GM19328 (cell line): Measurements from ENCODE around the gene CDK5RAP2.
"Not testable (repeated sequence)": the region's sequence is repeated elsewhere in the genome, so short reads cannot be mapped to it uniquely, and the experiment has no call there.

Experiments used
- ATAC-seq: cut with Tn5 transposase; IDR thresholded peaks from one replicate; pipeline ENCODE4 v1.9.1; 2021; ENCODE audit warnings: mild to moderate bottlenecking, moderate library complexity; ENCODE audit not compliant: unreplicated experiment

Gene CDK5RAP2

DNA sequence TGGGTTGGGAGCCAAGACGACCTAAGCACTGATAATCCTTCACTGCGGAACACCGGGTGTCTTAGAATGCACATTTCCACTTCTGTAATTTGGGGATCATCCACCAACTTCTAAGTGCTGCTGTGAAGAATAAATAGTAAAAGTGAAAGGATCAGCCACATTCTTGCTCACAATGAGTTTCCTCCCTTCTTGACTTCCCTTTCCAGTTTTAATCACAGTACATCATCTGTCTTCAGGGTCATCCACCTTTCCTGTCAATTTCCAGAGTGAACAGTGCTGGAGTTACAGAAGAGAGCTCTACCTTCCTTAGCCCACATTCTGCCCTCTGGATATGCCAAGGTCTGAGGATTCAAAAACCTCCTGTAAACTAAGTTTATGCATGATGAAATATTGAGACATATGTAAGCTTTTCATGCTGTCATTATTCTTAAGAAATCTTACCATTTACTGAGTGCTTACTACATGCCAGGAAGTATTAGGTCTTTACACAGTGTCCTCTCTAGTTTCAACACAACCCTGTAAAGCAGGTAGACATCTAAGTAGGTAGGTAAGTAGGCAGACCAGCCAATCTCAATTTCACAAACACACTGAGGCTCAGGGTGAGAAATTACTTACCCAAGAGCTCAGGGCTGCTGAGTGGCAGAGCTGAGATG, 105.2 kb downstream of the CDK5RAP2 start:
- ATAC-seq = no peak

DNA sequence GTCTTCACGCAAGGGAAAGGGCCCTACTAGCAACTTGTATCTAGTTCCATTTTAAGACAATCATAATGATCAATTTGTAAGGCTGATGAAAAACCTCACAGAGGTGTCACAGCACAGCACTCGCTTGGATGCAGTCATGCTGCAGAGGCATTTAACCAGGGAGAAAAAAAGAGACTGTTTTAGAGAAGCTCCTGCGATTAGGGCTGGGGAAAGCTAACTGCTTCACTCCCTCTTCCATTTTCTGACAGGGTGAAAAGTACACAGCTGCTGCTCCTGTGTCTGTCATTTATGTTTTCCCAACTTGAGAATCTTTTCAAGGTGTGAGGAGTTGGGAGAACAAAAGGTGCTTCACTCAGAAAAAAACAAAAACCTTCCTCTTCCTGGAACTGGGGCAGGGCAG, 106.4 kb downstream of the CDK5RAP2 start:
- ATAC-seq = no peak

DNA sequence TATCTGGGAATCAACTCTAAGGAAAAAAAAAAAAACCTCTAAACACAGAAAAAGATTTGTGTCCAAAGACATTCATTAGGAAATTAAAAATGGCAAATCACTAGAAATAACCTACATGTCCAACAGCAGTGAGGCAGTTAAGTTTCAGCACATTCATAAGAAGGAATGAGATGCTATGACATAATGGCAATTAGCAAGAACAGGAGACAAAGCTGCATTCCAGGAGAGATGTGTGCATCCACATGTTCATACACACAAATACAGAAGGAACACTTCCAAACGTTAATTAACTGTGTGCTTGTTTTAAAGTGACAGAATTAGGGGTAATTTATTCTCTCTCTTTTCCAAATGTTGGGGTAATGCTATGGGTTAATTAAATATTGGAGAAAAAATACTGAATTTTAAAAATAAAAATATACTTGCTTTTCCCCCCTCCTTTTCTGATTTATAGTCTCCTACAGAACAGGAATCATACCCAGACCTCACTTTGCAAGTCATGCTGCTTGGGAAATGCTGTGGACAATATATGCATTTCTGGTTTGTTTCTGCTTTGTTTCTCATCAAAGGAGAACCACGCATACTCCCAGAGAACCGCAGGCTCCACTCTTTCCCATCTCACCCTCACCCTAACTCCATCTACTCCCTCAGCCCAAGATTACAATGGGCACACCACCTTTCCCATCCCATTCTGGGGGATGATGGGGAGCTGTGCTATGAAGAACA, 114.1 kb downstream of the CDK5RAP2 start:
- no peak for ATAC-seq

DNA sequence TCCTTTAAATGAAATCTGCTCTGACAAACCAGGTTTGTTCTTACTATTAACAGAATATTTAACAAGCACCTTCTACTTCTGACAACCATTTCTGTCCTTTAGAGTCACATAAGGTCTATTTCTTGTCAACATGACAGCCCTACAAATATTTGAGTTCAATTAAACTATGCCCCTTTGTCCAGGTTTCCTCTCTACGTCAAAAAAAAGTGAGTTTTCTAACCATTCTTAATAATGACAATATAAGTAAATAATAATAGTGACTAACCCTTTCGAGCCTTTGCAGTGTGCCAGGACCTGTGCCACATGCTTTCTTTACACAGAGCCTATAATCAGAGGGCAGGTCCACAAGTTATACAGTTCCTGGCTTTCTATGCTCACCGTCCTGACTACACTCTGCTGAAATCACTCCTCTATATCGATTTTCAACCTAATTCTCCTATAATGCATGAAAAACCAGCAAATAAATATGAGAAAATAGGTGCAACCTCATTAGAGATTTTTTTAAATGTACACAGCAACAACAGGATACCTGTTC, 115.0 kb downstream of the CDK5RAP2 start:
- no peak for ATAC-seq

DNA sequence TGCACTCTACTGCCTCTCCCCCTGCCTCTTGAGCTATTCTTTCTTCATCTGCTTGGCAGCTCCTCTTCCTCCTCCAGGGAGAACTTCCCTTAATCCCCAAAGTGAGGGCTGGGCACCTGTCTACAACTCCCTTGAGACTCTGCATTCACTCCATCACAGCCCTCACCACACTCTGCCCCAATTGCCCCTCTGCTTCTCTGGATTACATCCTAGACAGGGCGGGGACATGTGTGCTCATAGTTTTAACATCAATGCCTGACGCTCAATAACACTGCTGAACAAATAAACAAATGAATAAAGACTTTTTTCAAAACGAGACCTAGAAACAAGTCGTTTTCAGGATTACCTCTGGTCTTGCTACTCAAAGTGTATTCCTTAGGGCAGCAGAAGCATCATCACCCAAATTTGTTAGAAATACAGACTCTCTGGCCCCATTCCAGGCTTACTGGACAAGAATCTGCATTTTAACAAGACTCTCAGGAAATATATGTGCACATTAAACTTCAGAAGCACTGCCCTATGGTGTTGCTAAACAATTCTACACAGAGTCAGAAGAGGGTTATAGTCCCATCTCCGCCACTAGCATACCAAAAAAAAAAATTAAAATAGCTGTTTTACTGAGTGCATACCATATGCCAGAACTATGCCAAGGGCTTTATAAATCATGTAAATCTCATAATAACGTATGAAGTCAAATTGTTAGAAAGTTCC, 115.6 kb downstream of the CDK5RAP2 start:
- ATAC-seq = no peak

DNA sequence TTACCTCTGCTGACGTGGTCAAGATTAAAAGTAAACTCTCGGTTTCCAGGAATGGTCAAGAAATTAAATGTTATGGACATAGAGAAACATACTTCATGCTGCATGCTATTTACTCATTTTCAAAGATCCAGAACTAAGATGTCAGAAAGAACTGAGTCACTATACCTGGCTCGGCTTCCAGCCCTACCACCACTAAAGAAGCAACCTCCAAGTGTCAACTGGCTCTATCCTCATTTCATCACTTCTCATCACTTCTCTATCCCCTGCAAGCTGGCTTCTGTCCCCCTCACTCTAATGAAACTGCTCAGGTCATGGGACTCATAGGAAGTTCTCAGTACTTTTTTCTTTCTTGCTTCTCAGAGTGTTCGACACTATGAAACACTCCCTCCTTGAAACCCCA, 116.2 kb downstream of the CDK5RAP2 start:
- ATAC-seq = no peak

DNA sequence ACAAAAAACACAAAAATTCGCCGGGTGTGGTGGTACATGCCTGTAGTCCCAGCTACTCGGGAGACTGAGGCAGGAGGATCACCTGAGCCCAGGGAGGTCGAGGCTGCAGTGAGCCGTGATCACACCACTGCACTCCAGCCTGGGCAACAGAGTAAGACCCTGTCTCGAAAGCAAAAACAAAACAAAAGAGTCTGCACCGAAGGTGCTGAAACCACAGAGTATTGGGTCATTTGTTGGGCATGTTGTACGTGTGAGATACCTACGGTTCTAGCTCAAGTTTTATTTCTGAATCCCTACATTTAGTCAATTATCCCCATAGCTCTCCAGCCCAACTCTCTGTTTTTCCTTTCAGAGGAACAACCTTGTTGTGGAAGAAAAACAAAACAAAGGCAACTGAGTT, 118.3 kb downstream of the CDK5RAP2 start:
- ATAC-seq = not testable (repeated sequence)

DNA sequence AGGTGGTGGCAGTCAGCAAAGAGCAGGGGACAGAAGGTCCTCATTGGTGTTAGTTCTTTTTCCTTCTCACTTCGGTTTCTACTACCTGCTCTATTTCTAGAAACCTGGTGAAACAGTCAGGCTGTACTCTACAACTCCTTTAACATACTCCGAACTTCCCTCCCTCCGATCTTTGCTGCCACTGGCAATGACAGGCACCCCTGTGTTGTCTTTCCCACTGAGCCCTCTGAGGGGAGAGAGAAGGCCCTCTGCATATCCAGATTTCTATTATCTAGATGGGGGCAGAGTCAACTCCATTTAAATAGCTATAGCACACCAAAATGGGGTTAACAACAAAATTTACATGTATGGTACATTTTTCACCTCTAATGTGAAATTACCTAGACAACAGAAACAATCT, 123.7 kb downstream of the CDK5RAP2 start:
- no peak for ATAC-seq

DNA sequence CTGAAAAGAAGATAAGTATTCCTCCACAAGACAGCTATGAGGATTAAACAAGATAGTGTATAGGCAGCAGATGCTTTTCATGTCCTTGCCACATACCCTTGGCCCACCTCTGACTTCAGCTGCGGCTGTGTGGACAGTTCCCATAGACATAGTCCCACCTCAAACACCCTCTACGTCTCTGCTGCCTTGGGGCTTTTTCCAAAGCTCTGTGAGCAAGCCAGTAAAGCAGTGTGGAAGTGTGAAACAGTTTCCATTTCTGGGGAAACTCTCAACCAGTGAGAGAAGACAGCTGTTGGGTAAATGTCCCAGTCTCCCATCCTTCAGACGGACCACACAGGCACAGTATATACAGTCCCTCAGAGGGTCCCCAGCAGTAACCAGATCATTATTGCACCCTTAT, 125.5 kb downstream of the CDK5RAP2 start:
- ATAC-seq = no peak

DNA sequence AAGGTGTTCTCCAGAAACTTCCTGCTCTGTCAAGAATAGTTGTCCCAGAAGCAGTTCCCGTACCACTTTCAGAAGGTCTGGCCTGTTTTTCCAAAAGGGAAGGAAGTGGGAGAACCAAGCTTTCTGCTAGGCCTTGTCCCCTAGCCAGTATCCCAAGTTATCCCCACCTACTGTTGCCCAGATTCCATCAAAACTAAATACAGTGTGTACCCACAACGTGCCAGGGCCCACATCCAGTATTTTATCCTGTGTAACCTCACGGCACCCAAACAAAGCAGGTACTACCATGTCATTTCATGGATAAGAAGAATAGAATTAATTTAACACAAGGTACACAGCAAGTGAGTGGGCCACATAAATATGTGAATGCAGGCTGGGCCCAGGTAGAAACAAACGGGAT, 126.2 kb downstream of the CDK5RAP2 start:
- ATAC-seq = no peak

DNA sequence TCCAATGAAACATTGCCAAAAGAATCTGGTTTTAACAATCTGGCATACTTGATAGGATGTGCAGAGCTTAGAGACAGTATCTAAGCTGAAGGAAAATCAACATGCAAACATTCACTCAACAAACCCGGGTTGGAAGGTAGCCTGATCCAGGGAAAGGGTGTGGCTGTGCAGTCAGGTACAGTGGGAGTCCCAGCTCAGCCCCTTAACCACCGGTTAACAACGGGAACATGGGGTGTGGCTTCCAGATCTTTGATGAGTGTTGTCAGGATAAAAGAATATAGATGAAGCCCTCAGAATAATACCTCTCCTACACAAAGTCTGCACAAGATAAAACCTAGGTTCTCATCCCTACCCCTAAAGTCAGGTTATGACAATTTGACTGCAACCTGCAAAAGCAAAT, 127.3 kb downstream of the CDK5RAP2 start:
- no peak for ATAC-seq

DNA sequence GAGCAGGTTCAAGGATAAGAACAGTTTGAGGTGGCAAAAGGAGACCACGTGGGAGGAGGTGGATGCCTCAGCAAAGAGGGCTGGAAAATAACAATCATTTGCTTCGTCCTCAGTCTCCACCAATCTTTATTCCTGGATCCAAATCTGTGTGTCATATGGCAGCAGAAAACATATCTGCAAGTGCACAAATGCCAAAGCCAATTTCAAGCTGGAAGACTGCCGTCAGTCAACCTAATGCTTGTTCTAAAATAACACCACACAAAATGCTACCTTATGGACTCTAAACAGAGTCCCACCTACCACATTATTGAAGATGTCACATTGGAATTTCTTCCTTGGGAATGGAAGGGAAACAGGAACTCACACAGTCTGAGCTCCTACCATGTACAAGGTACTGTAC, 129.1 kb downstream of the CDK5RAP2 start:
- ATAC-seq = no peak

DNA sequence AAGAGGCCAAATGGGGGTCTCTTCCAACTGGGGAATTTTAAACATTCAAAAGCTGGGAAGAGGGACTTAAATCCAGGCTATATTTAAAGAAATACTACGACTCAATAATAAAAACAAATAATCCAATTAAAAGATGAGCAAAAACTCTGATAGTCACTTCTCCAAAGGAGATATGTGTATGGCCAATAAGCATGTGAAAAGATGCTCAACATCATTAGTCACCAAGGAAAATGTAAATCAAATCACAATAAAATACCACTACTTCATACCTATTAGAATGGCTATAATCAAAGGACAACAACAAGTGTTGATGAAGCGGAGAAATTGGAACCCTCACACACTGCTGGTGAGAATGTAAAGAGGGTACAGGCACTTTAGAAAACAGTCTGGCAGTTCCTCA, 130.4 kb downstream of the CDK5RAP2 start:
- no peak for ATAC-seq

DNA sequence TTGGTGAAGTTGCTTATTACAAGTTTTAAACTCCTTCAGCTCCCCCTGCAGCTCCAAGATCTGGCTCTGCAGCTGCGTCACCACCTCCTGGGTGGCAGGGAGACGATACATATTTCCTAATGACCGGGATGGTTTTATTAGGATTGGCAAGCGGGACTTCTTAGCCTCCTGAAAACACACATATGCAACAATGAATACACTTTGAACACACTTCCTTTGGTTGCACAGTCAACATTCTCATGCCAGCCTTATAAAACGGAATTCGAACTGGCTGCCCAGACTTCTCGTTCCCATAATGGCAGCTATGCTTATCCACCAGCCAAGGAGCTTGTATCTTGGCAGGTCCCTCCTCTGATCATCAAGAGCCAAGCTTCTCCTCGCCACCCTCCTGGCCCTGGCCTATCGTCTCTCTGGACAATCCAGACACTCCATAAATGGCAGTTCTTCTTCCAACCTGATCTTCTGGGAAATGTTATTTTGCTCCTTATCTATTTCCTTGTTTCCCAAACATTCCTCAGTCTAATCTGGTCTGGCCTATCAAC, 131.9 kb downstream of the CDK5RAP2 start:
- no peak for ATAC-seq

DNA sequence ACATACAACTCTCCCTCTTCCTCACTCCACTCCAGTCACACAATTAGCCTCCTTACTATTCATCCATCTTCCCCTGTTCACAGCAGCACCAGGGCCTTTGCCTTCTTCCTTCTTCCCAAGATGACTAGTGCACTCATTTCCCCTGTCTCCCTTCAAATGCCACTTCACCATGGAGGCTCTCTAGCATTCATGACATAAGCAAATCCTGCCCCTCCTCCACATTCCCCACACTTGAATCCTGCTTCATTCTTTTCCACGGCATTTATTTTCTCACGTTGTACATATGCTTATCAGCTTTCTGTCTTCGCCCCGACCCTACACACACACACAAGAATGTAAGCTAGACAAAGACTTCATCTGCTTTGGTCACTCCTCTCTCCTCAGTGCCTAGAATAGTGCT, 133.3 kb downstream of the CDK5RAP2 start:
- ATAC-seq = no peak

DNA sequence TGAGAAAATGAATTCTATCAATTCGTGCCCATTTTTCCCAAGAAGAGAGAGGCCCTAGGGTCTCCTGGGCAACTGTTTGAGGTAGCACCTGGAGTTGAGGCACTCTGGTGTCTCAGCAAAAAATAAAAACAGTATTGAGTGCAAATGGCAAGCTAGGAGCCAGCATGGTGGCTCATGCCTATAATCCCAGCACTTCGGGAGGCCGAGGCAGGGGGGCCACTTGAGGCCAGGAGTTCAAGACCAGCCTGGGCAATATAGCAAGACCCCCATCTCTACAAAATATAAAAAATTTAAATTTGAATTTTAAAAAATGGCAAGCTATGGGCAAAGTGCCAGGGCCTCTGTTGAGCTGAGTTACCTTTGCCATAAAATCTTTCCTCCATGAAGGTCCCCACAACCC, 136.0 kb downstream of the CDK5RAP2 start:
- no peak for ATAC-seq

DNA sequence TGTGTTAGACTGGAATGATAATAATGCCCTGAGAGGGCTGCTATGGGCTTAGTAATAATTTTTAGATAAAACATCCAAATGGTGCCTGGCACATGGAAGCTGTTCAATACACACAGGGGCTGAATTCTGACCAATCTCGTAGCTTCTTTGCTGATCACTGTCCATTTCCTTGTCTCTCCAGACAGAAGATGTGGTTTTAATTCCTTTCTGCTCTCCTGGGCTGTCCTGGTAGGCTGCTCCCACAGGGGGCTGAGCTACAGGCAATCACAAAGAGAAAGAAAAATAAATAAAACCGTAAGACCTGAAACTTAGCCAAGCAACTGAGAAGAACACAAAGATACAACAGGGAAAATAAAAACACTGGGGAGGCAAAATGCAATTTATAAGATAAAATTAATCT, 136.5 kb downstream of the CDK5RAP2 start:
- no peak for ATAC-seq

DNA sequence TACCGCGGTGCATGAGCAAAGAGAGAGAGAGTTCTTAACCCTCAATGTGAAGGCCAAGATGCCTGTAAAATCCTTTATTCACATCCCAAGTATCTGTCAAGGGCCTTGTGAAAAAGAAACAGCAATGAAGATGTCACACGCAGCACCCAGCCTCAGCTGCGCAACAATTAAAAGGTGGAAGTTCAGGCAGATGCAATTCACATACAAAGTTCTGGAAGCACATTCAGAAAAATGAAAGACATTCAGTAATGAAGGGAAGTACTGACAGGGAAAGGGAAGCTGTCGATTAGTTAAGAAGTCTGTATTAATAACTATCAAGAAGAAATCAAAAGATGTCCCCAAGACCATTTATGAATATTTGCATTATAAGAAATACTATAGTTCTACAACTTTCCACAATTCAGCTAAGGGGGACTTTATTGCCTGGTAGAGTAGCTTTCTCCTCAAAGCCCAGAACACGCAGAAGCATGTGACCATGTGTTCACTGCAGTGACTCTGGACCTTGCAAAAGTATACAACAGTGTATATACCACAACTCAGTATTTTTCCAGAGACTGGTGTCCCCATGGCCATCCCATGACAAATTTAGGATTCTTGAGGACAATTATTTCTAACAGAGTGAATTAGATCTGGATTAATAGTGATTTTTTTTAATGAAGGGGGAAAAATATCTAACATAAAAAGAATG, 137.5 kb downstream of the CDK5RAP2 start:
- ATAC-seq = no peak

DNA sequence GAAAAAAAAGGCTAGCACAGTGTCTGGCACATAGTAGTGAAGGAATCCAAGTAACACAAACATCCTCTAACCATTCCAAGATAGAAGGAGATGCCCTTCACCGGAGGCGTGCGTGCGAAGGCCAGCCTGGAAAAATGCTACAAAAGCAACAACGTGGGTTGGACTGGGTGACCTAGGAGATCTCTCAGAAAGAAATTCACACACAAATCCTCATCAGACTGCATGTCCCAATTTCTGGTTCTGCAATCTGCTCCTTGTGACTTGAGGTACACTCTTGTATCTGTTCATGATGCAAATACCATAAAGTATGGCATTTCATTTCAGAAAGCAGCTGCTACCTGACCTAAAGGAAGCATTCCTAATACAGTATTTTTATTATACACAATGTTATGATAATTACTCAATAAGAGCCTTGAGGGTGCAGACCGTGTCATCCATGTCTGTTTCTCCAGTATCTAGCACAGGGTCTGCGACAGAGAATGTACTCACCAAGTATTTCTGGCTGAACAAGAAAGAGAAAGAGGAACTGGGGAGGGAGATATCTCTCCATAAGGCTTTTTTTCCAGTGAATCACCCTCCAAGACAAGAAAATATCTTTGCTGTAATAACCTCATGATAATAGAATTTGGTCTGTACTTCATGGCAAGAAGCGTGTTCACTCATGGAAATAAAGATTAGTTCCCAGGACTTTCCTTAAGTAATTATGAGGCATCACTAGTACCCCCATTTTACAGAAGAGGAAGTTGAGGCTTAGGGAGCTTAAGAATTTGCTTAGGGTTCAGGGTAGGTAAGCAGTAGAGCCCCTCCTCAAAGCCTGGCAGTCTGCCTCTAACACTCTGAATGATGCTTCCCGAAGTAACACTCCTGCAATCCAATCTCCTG, 138.3 kb downstream of the CDK5RAP2 start:
- no peak for ATAC-seq

DNA sequence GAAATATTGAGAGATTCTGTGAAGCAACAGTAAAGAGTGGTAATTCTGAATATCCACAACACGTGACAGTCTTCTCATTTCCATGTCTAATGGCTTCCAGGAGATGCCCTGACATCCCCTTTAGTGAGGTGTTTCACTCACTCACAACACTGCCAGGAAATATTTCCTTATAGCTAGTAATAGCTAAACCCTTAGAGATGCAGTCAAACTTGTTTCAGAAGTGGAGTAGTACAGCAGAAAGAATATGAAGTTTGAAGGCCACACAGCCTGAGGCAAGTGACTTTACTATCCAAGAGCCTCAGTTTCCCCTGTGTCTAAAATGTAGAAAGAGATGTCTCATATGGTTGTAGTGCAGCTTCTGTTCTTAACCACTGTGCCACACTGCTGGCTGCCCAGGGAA, 139.2 kb downstream of the CDK5RAP2 start:
- ATAC-seq = no peak
